Measurements from ENCODE around the gene RAB35. TPM values are rescaled to one million over a fixed set of nuclear protein-coding genes. Genes with fewer than 3 reads are reported as not detected.

RAB35 gene
- total RNA-seq, 2 donors from 2014 or later: 66.2 to 78.9 TPM

- Mint-ChIP-seq H3K36me3 (ENCODE audit: insufficient read depth in 2 of 2) (peaks cover 5 to 14% of the 10 kb centered on the region in 2 donors), H3K27me3 (ENCODE audit: low read depth) (no peaks in the 10 kb centered on the region), H3K27ac (no peak overlapping the region), H3K4me1 (ENCODE audit: low read depth) (peaks cover 5% of the 10 kb centered on the region), H3K4me3 (no peak overlapping the region), H3K9me3 (no peaks in the 10 kb centered on the region)
- DNase-seq (no peak), ATAC-seq (replicated peaks in 1 of 2) (no peak)
Observed at GRCh38 chr12:120095736-120096135, 20.8 kb downstream of the RAB35 start.

- DNase-seq (no peak), ATAC-seq (replicated peaks in 1 of 2) (no peak)
- H3K4me1 Mint-ChIP-seq (ENCODE audit: low read depth): peaks cover 5% of the 10 kb centered on the region
- H3K27me3 Mint-ChIP-seq (ENCODE audit: low read depth): no peaks in the 10 kb centered on the region
- H3K9me3 Mint-ChIP-seq: no peaks in the 10 kb centered on the region
- H3K36me3 Mint-ChIP-seq (ENCODE audit: insufficient read depth in 2 of 2): peaks cover 6 to 14% of the 10 kb centered on the region in 2 donors
- no peak overlapping the region for H3K27ac Mint-ChIP-seq
- no peak overlapping the region for H3K4me3 Mint-ChIP-seq
Observed at GRCh38 chr12:120095331-120095730, 21.2 kb downstream of the RAB35 start.

GRCh38 chr12:120094485-120094884 lies 22.1 kb downstream of the RAB35 start:
- DNase-seq (no peak), ATAC-seq (replicated peaks in 1 of 2) (no peak)
- Mint-ChIP-seq H3K36me3 (ENCODE audit: insufficient read depth in 2 of 2) (peaks cover 6 to 17% of the 10 kb centered on the region in 2 donors), H3K27me3 (ENCODE audit: low read depth) (no peaks in the 10 kb centered on the region), H3K9me3 (no peaks in the 10 kb centered on the region), H3K4me3 (no peak overlapping the region), H3K4me1 (ENCODE audit: low read depth) (peaks cover 5% of the 10 kb centered on the region), H3K27ac (no peak overlapping the region)

DNA sequence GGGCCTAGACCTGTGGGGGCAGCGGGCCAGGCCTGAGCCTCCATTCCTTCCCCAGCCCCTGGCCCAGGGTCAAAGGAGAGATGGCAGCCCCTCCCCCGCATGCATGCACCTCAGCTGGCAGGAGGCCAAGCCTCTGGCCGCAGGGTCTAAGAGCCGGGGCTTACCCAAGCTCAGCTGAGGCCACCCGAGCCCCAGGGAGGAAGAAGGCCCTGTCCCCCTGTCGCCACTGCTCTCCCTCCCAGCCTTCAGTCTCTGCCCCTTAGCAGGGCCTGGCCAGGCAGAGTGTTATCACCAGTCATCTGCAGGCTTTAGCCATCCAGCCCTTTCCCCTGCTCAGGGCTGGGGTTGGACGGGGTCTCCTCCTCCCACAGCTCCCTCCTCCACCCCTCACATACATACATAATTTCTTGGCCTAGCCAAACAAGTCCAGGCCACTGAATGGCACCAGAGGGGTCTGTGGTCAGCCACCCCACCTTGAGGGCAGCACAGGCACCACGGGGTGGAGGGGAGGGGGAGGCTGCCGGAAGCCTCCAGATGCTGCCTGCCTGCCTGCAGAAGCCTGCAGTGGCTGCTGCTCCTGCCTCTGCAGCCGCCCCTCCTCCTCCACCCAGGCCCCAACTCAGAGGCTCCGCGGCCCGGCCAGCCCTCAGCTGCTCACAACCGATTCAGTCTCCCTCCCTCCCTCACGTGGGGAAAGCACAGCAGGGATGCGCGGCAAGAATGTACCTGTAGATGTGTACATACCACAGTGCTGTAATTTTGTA lies 22.8 kb downstream of the RAB35 start:
- Mint-ChIP-seq H3K9me3 (no peaks in the 10 kb centered on the region), H3K36me3 (ENCODE audit: insufficient read depth in 2 of 2) (peaks cover 8 to 22% of the 10 kb centered on the region in 2 donors), H3K4me1 (ENCODE audit: low read depth) (peaks cover 9% of the 10 kb centered on the region), H3K4me3 (no peak overlapping the region), H3K27me3 (ENCODE audit: low read depth) (no peaks in the 10 kb centered on the region), H3K27ac (no peak overlapping the region)
- ATAC-seq (replicated peaks in 1 of 2): peak; percentile 14 to 17
- DNase-seq: no peak

DNA sequence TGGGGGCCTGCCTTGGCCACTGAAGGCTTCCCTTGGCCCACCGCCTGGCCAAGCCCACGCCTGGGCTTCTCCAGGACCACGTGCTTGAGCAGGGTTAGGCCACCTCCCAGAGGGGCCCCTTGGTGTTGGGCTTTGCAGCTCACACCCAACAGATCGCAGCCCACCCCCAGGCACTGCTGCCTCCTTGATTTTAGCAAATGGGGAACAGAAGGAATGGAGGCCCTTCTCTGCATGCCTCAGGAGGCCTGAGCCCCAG lies 23.3 kb downstream of the RAB35 start:
- no peak overlapping the region for H3K27ac Mint-ChIP-seq

DNA sequence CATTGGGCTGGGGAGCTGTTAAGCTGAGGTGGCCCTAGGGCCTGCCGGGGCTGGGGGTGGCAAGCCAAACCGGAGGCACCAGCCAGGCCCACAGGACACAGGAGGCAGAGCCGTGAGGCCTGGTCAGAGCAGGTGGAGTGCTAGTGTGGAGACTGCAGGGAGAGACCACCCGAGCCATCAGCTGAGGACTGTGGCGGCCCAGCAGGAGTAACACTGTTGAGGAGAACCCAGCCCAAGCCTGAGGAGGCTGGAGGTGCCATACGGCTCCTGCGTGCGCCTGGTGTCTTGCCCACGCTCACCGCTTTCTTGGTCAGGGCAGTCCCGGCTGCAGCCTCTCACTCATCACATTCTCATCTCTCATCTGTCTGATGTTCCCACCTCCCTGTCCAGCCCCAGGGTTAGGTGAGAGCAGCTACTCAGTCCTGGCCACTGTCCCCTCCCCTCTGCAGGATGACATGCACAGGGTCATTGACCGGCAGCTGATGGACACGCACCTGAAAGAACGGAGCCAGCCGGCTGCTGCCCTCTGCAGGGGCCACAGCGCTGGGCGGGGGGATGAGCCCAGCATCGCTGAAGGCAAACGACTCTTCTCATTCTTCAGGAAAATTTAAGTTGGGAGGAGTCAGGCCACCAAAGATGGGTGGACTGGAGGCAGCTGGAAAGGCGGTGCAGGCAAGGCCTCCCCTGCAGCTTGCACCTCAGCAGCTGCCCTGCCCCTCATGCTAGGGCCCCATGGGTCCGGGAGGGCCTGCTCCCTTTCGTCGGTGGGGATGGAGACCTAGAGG lies 23.8 kb downstream of the RAB35 start:
- peaks cover 14% of the 10 kb centered on the region for H3K4me1 Mint-ChIP-seq (ENCODE audit: low read depth)
- H3K27me3 Mint-ChIP-seq (ENCODE audit: low read depth): no peaks in the 10 kb centered on the region
- H3K27ac Mint-ChIP-seq: peak overlapping the region; percentile 58
- ATAC-seq (replicated peaks in 1 of 2) (peak; percentile 7 to 12), DNase-seq (no peak)
- peaks cover 8 to 19% of the 10 kb centered on the region in 2 donors for H3K36me3 Mint-ChIP-seq (ENCODE audit: insufficient read depth in 2 of 2)
- no peak overlapping the region for H3K4me3 Mint-ChIP-seq
- H3K9me3 Mint-ChIP-seq: no peaks in the 10 kb centered on the region

More for the DNA sequence above, 23.3 kb downstream of the RAB35 start:
- Mint-ChIP-seq H3K4me3 (no peak overlapping the region), H3K27me3 (ENCODE audit: low read depth) (no peaks in the 10 kb centered on the region), H3K4me1 (ENCODE audit: low read depth) (peaks cover 9% of the 10 kb centered on the region), H3K36me3 (ENCODE audit: insufficient read depth in 2 of 2) (peaks cover 8 to 23% of the 10 kb centered on the region in 2 donors), H3K9me3 (no peaks in the 10 kb centered on the region)
- DNase-seq: no peak
- ATAC-seq (replicated peaks in 1 of 2): peak in 1 of 2 donors; percentile 9

- H3K27me3 Mint-ChIP-seq (ENCODE audit: low read depth): no peaks in the 10 kb centered on the region
- H3K27ac Mint-ChIP-seq: peak overlapping the region; percentile 38
- H3K4me1 Mint-ChIP-seq (ENCODE audit: low read depth): peaks cover 24% of the 10 kb centered on the region
- H3K9me3 Mint-ChIP-seq: no peaks in the 10 kb centered on the region
- no peak for DNase-seq
- H3K36me3 Mint-ChIP-seq (ENCODE audit: insufficient read depth in 2 of 2): peaks cover 8 to 22% of the 10 kb centered on the region in 2 donors
- no peak overlapping the region for H3K4me3 Mint-ChIP-seq
- ATAC-seq (replicated peaks in 1 of 2): no peak
Observed at GRCh38 chr12:120091371-120092090, 25.0 kb downstream of the RAB35 start.

DNA sequence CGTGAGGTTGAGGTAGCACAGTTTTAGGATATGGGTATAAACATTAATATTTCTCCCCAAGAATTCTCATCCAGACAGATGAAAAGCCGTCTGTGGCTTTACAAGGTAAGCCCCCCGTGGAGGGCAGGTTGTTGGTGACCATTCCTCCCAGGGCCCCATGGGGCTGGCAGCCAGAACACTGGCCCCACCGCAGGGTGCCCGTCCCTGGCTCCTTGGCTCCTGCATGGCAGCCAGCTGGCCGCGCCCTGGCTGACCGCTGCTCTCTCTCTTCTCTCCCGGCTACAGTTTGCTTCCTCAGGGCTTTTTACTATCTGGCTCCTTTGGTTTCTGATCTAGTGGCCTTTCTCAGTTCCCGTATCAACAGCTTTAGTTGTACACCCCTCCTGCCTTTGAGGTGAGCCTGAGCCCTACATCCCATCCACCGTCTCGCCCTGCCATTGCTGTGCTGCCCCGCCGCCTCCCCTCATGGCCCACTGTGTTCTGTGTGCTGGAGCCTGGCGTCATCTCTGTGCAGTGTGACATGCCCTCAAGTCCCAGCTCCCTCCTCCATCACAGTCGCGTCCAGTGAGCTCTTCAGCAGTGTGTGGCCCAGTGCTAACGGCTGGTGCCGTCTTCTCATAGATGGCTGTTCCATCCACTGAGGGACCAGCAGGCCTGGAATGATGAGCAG lies 25.8 kb downstream of the RAB35 start:
- no peak for DNase-seq
- Mint-ChIP-seq H3K36me3 (ENCODE audit: insufficient read depth in 2 of 2) (peaks cover 8 to 22% of the 10 kb centered on the region in 2 donors), H3K27ac (peak overlapping the region; percentile 38), H3K4me1 (ENCODE audit: low read depth) (peaks cover 32% of the 10 kb centered on the region), H3K27me3 (ENCODE audit: low read depth) (no peaks in the 10 kb centered on the region), H3K9me3 (no peaks in the 10 kb centered on the region), H3K4me3 (no peak overlapping the region)
- no peak for ATAC-seq (replicated peaks in 1 of 2)

DNA sequence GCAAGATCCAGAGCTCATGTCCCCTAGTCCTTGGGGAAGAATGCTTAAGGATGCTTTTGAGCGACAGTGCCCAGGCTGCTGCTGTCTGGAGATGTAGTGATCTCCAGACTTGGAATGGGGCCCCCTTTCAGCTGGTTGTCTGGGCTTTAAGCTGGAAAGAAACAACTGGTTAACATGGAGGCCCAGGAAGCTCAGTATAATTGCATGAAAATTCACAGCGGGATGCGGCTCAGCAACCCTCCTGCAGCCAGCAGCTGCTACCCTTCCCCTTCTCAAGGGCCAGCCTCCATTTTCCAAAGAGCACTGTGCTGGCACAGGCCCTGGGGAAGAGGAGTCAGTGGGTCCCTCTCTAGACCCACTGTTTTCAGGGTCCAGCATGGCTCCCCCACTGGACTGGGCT lies 26.3 kb downstream of the RAB35 start:
- DNase-seq (no peak), ATAC-seq (replicated peaks in 1 of 2) (no peak)
- peaks cover 37% of the 10 kb centered on the region for H3K4me1 Mint-ChIP-seq (ENCODE audit: low read depth)
- H3K27ac Mint-ChIP-seq: no peak overlapping the region
- no peak overlapping the region for H3K4me3 Mint-ChIP-seq
- H3K9me3 Mint-ChIP-seq: no peaks in the 10 kb centered on the region
- peaks cover 8 to 28% of the 10 kb centered on the region in 2 donors for H3K36me3 Mint-ChIP-seq (ENCODE audit: insufficient read depth in 2 of 2)
- H3K27me3 Mint-ChIP-seq (ENCODE audit: low read depth): no peaks in the 10 kb centered on the region

GRCh38 chr12:120089796-120090195 lies 26.8 kb downstream of the RAB35 start:
- no peak for ATAC-seq (replicated peaks in 1 of 2)
- no peak for DNase-seq
- Mint-ChIP-seq H3K27ac (no peak overlapping the region), H3K36me3 (ENCODE audit: insufficient read depth in 2 of 2) (peaks cover 8 to 31% of the 10 kb centered on the region in 2 donors), H3K4me3 (no peak overlapping the region), H3K4me1 (ENCODE audit: low read depth) (peaks cover 41% of the 10 kb centered on the region), H3K27me3 (ENCODE audit: low read depth) (no peaks in the 10 kb centered on the region), H3K9me3 (no peaks in the 10 kb centered on the region)

- H3K9me3 Mint-ChIP-seq: no peaks in the 10 kb centered on the region
- DNase-seq (no peak), ATAC-seq (replicated peaks in 1 of 2) (no peak)
- H3K4me3 Mint-ChIP-seq: no peak overlapping the region
- peaks cover 10 to 35% of the 10 kb centered on the region in 2 donors for H3K36me3 Mint-ChIP-seq (ENCODE audit: insufficient read depth in 2 of 2)
- H3K4me1 Mint-ChIP-seq (ENCODE audit: low read depth): peaks cover 48% of the 10 kb centered on the region
- no peak overlapping the region for H3K27ac Mint-ChIP-seq
- no peaks in the 10 kb centered on the region for H3K27me3 Mint-ChIP-seq (ENCODE audit: low read depth)
Observed at GRCh38 chr12:120089105-120089504, 27.4 kb downstream of the RAB35 start.

DNA sequence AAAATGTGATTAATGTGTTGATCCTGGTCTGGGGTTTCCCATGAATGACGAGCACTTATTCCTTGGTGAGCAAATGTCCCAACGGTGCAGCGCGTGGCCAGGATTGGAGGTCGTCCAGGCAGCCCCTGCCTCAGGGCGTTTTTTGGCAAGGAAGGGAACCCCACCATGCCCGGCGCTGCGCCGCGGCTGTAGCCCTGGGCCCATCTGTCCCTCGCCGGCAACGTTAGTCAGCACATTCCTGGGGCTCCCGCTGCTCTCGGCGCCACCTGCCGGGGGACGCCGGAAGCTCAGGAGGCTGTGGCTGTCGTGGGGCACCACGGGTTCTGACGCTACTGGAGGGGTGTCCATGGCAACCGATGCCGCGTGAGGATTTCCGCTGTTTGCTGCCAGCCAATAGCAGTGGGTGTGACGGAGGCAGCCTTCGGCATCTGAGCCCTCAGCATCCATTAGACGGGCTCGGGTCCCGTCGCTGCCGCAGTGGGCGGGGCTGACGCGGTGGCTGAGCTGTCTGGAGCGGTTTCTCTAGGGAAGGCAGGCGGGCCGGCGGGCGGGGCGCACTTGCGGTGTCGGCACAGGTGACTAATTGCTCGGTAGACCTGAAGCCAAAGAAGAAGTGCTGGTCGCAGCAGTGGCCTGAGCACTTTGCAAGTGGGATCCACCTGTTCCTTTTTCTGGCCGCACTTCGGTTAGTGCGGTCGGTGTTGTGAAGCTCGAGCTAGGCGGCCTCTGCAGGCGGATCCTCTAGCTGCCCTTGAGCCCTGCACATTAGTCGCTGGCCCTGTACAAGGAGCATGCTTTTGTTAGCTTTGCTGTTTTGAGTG lies 29.5 kb downstream of the RAB35 start:
- no peaks in the 10 kb centered on the region for H3K27me3 Mint-ChIP-seq (ENCODE audit: low read depth)
- H3K4me1 Mint-ChIP-seq (ENCODE audit: low read depth): peaks cover 50% of the 10 kb centered on the region
- peak overlapping the region; percentile 87 for H3K27ac Mint-ChIP-seq
- peak; percentile 95 to 97 for ATAC-seq (replicated peaks in 1 of 2)
- peak; percentile 99 to 100 for DNase-seq
- H3K36me3 Mint-ChIP-seq (ENCODE audit: insufficient read depth in 2 of 2): peaks cover 10 to 45% of the 10 kb centered on the region in 2 donors
- peak overlapping the region; percentile 81 to 86 for H3K4me3 Mint-ChIP-seq
- H3K9me3 Mint-ChIP-seq: no peaks in the 10 kb centered on the region

Measured in activated T-cell treated with anti-CD3 and anti-CD28 coated beads, Interleukin-2, amount 50 U/mL, for 72 hours (primary cell).